ENCODE data around the gene TSTD2.

Gene TSTD2

DNA sequence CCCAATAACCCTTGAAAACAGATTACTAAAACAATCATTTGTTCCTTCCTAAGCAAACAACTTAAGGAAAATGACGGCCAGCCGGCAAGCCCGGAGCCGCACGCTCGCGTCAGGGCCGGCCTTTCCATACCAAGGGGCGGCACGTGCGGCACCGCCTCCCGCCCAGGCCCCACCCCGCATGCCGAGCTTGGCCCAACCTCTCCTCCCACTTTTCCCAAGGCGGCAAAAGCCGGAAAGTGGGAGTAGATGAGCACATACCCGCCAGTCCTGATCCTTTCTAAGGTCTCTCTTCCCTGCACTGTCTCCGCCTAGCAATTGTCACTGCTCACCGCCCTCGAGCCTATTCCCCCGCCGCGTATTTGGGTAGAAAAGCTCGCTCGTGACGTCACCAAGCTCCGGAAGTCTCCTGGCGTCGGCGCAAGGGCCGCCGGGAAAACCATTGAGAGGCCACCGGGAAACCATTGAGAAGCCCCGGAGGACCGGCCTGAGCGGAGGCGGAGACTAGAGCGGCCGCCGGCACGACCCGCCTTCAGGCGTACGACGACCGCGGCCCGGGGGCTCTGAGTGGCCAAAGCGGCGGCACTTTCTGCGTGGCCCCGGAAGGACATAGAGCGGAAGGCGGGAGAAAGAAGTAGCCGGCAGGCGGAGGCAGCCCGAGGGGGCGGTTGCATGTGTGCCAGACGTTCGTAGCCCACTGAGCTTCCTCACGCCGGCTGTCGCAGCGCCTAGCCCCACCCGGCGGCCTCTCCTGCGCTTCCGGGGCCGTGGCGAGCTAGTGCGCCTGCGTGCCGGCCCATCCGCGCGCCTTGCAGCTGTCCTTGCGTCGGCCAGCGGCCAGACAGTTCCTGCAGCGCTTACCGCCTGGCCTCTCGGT, at the start of gene TSTD2, which contains the start of gene NCBP1:
TSTD2 (minus strand) TSS at position 384 of the 874 bp plus-strand sequence. CDS start 5,806 bp downstream, outside the sequence.
NCBP1 (plus strand) TSS at position 837 of the 874 bp plus-strand sequence. CDS start 61 bp downstream, outside the sequence.
- DNase-seq (ENCODE audit: low spot score) = peak; percentile 89

DNA sequence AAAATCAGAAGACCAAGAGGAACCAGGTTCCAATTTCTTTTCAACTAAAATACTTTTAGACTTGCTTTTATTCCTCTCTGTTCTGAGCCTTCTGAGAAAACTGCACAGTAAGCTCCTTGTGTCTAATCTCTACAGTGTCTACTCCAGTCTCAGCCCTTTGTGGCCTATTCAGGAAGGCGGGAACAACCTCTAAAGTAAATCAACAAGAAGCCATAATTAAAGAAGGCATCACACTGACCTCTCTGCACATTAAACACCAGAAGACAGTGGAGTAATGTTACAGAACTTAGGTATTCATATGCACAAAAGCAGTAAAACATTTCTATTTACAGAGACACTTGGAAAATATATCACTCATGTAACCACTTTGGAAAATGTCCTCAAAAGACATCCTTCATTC, 49.1 kb upstream of the TSTD2 start:
- no peak for DNase-seq (ENCODE audit: low spot score)

DNA sequence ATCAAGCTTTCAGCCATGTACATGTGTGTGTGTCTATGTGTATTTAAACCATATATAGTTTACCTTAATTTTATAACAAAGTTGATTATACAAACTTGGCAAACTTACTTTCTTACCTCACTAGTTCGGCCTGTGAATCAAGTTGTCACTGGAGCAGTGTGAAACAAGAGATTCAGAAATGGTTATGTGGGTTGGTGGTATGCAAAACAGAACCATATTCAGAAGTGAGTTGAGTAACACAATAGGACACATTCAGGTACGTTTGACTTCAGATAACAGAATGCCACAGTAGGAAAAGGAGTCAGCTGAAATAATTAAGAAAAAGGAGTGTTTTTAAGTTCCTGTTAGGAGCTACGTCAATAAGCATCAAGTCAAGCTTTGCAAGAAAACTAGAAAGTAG, 42.5 kb upstream of the TSTD2 start:
- DNase-seq (ENCODE audit: low spot score) = no peak

DNA sequence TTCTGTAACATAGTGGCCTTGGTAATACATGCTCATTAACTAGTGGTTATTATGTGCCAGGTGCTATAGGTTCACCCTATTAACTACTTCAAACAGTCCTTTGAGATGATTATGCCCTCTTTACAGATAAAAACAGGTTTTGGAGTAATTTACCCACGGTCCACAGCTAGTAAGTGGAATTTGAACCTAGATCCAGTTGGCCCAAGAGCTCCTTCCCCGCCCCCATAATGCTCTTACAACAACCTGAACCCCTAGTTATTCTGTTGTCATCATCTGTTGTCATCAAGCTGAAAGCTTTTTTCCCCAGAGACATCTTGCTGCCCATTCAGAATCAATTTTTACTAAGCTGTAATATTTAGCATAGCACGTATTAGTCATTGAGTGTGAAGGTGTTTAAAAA, 40.8 kb upstream of the TSTD2 start:
- no peak for DNase-seq (ENCODE audit: low spot score)

DNA sequence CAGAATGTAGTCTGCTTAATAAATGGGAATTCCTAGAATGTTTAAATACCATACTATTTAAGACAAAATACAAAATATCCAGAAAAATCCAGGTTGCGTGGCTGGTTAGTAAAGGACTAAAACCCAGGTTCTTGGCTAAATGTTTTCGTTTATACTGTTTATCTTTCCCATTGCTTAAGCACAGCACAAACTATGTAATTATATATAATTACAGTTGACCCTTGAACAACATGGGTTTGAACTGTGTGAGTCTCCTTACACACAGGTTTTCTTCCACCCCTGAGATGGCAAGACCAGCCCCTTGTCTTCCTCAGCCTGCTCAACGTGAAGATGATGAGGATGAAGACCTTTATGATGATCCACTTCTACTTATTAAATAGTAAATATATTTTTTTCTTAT, 39.2 kb upstream of the TSTD2 start:
- DNase-seq (ENCODE audit: low spot score) = no peak

DNA sequence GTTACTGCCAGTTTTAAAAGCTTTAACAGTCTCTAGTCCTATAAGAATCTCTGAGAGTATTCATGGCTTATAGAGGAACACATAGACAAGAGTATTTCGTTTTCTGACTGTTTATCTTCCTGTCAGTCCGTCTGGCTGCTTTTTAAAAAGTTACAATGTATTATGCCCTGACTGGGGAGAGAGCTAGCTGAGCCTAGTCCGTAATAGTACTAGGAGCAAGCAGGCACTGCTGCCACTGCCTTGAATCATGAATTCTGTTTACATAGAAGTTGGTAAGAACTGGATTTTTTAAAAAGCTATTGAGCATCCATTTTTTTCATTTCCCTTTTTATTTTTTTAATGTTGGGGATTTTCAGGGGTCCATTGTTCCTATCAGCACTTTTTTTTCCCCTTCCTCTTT, 37.4 kb upstream of the TSTD2 start:
- no peak for DNase-seq (ENCODE audit: low spot score)

DNA sequence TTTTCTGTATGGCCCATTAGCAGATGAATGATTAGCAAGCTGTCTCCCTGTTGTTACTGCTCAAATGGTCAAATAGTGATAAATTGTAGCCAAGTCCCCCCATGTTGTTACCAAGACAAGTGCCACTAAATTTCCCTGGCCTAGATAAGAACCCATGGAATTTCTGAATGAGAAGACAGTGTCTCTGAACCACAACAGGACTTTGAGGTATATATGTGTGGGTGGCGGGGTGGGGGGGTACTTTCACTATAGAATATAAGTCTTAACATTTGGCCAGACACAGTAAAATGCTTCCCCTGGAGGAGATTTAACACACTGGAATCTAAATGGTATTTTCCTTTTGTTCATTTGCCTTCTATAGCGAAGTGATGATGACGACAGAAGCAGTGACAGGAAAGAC, 35.3 kb upstream of the TSTD2 start:
- DNase-seq (ENCODE audit: low spot score) = no peak

DNA sequence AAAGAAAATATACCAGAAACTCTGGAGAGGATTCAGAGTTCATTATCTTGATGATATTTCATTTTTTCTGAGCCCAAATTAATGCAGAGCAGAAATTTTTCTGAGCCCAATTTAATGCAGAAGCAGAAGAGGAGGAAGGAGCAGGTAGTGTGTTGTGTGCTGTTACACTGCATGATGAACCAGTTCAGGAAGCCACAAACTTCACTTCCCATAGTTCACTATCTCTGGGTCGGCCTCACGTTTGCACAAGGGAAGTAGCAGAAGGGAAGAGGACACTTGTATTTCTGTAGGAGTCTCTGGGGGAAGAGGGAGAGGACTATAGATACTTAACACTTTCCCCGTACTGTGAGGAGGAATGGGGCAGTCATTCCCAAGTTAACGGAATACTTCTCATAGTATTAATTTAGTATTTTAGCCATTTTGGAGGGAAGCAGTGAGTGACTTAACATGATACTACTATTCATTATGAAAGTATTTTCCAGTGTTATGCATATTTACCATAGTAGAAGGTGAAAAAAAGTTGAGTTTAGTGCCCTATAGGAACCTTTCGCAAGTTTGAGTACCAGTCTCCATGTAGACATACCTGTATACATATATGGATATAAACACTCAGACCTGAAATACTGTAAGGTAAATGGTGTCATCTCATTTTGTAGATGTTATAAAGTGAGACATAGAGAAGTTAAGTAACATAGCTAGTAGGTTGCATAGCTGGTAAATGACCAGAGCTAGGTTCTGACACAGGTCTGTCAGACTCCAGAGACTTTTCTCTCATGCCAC, 33.9 kb upstream of the TSTD2 start:
- DNase-seq (ENCODE audit: low spot score) = no peak

DNA sequence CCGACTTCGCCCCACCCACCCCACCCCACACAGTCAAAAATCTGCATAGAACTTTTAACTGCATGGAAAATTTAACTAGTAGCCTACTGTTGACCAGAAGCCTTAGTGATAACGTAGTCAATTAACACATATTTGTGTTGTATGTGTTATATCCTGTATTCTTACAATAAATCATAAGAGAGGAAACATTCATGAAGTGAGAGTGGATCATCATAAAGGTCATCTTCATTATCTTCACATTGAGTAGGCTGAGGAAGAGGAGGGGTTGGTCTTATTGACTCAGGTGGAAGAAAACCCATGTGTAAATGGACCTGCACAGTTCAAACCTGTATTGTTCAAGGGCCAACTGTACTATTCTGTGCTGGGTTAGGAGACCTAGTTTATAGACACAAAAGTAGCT, 32.6 kb upstream of the TSTD2 start:
- DNase-seq (ENCODE audit: low spot score) = no peak

DNA sequence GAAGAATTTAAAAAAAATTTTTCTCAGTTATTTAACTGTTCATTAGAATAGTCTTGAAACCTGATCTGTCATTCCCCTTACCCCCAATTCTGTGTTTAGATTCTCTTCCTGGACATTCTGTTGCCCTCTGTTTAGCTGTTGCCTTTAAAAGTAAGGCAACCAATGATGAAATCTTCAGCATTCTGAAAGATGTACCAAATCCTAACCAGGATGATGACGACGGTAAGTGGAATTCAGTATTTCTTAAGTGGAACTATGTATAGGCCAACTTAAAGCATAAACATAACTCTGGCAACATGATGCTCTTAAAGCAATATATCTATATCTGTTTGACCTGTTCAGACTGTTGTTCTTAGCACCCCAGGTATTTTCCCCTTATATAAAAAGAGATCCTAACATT, 27.7 kb upstream of the TSTD2 start:
- no peak for DNase-seq (ENCODE audit: low spot score)

DNA sequence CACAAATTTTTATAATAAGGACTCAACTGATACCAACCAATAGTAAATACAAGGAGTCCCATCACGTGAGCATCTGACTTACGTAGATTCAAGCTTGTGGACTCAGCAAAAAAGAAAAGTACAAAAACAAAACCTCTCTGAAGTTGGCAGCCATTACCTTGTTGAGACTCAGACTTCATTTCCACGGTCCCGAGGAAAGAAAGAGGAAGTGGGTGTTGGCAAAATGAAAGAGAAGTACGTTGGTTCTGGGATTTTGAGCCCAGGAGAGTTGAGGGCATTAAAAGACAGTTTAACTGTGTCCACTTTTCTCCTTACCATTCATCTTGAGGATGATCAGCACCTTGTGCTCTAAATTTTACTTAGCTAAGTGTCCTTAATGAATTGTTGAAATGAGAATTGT, 27.2 kb upstream of the TSTD2 start:
- no peak for DNase-seq (ENCODE audit: low spot score)

DNA sequence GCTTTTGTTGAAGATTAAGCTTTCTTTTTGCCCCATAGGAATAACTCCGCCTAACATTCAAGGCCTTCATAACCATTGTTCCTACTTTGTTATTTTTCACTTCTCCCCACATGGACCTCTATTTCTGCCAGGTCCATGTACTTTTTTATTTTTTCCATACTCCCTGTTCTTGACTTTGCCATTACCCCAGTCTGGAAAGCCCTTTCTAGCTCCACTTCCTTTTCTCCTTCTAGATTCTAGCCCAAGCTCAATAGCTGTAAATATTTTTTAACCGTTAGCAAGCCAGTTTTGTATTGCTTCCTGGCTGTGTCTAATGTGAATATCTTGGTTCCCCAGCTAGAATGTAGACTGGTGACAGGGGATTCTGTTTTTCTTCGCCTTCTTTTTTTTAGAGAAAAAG, 26.6 kb upstream of the TSTD2 start:
- DNase-seq (ENCODE audit: low spot score) = no peak

DNA sequence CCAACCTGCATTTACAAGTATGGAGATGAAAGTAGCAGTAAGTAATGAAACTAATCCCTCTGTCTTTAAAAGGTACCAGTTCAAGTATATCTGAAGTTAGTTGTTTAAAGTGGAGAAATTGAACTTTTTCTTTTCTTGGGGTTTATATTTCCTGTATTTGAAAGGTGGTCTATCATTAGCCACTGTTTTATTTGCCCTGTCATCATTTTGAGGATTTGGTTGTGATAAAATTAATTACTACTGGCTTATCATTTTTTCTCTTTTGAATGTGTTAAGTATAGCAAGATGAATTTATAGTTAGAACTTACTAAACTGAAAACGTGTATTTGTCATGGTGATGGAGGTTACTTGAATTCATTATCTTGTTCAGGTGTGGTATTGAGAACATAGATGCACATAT, 25.5 kb upstream of the TSTD2 start:
- DNase-seq (ENCODE audit: low spot score) = no peak

DNA sequence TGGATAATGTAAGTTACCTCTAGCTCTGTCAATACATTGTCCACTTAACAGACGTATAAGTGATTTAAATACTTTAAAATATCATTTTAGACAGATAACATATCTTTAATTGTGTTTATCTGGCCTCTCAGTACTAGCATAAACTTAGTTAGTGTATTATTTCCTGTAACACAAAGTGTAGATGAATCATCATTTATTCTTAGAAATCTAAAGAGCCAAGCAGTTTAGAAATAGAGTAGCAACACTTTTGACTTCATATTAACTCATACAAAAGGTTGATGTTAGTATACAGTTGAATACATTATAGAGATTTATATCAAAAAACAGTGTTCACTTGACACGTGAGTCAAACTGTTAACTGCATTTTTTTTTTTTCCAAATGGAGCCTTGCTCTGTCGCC, 18.5 kb upstream of the TSTD2 start:
- DNase-seq (ENCODE audit: low spot score) = no peak

DNA sequence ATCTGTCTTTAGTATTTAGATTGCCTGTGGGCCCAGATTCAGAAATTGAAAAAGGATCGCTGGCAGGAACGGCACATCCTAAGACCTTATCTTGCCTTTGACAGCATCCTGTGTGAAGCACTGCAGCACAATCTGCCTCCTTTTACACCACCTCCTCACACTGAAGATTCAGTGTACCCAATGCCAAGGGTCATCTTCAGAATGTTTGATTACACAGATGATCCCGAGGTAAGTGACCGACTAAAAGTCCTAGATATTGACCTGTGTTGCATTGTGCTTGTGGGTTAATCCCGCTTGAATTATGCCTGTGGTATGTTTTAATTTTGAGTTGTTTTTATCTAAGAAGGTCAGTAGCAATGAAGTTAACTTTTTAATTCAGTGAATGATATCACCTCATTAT, 14.8 kb upstream of the TSTD2 start:
- DNase-seq (ENCODE audit: low spot score) = no peak

DNA sequence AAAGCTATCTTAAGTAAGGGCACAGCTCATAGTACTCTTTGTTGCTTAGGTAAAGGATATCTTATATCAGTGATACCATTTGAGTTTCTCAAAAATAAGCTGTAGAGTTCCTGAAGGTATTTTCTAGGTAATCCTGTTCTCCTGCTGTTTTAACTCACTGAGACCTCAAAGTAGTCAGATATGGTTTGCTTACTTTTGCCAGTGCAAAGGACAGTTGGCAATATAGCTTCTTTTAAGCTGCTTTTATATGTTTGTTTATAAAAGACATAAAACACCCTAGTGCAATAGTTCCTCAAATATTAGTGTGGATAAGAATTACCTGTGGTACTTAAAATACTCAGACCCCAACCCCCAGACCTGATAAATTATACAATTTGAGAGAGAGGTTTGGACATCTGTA, 12.6 kb upstream of the TSTD2 start:
- DNase-seq (ENCODE audit: low spot score) = no peak

DNA sequence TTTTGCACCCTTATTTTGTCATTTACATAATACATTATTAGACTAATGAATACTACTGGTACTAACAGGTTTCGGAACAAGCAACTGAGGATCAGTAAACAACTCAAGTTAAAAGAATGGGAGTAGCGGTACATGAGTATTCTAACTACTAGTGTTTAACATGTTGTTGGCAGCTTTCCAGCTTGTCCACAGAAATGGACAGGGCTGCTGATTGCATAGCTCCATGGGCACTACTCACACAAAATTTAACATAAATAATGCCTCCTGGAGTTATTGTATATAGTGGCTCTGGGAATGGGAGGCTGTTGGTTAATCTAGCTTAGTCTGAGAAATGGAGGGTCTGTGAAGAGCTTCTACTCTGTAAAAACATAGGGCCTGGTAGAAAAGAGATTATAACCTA, 7.2 kb upstream of the TSTD2 start:
- DNase-seq (ENCODE audit: low spot score) = no peak

DNA sequence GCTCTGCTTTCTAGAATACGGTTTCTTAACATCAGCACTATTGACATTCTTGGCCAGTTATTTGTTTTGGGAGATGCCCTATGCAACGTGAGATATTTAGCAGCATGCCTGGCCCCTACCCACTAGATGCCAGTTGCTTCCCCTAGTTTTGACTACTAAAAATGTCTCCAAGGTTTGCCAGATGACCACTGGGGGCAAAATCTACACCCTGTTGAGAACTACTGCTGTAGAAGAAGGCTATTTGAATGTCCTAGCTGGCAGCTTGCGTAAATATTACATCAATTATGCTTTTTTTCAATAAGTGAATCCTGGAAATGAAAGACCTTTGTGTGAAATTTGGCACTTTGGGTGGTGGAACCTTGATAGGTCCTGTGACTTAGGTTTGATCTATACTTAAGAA, 5.5 kb upstream of the TSTD2 start:
- DNase-seq (ENCODE audit: low spot score) = no peak

DNA sequence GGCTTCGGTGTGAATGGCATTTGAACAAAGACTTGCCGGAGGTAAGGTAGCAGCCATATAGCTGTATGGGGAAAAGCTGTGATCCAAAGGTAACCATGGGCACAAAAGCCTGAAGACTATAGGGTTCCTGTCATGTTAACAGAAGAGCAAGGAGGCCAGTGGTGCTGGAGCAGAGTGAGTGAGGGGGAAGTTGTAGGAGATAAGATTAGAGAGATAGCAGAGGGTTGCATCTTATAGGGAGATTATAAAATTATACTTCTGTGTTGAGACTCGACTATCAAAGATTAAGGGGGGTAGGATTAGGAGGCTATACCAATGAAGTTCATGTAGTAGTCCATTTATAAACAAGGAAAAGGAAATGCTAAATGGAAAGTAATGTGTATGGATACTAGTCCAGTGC, 3.7 kb upstream of the TSTD2 start:
- no peak for DNase-seq (ENCODE audit: low spot score)

DNA sequence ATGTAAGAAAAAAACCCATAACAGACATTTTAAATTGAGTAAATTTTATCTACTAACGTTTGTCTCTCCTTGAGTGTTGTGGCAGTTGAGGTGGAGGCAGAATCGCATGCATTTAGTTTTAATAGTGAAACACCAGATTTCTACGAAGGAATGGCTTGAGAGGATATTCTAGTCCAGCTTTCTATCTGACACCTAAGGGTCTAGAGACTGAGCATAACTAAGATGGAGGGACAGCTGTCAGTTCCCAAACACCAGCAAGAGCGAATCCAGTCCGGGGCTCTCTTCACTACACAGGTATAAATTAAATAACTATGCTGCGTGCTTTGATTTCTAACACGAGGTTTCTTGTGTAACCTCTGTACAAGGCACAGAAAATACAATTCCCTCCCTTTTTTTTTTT, 1.9 kb upstream of the TSTD2 start:
- no peak for DNase-seq (ENCODE audit: low spot score)

DNA sequence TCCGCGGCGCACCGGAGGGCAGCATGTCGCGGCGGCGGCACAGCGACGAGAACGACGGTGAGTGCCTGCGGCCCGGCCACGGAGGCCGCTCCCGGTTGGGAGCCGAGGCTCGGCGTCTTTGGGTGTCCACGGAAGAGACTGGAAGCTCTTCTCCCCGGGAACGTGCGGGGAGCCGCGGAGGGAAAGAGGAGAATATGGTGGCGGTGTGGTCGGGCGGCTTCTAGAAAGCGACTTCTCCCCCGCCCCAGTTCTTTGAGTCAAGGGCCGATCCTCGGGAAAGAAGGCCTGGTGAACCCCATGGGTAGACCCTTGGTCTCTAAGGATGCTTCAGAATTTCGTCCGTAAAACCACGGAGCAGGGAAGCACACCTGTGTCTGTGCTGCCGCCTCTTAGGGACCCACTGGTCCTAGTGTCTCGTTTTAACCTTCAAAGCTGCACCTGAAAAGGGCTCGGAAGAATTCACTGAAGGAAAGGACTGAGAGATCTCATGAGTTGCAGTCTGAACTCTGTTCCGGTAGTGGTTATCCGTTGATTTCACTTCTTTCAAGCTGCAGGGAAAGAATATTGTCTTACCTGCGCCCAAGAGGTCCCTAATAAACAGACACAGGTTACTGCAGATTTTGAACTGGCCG, 807 bp upstream of the TSTD2 start:
- no peak for DNase-seq (ENCODE audit: low spot score)

DNA sequence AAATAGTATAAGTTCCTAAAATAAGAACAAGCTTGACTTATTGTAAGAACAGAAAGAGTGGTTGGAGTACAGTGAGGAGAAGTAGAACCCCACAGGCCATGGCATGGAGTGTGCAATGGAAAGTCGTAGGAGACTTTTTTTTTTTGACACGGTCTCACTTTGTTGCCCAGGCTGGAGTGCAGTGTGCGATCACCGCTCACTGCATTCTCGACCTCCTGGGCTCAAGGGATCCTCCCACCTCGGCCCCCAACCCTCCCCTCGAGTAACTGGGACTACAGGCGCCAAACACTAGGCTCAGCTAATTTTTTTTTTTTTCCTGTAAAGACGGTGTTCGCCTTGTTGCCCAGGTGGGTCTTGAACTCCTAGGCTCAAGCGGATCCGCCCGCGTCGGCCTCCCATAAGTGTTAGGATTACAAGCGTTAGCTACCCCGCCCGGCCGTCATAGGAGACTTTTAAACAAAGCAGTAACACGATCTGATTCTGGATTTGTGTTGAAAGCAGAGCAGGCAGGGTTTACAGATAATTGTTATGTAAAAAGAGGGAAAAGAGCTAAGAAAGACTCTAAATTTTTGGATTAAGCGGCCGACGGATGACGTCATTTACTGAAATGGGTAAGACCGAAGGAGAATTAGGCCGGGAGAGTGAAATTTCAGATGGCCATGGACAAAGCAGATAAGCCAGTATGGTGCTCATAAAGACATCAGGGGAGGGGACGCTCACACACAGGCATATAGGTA, 752 bp downstream of the TSTD2 start:
- no peak for DNase-seq (ENCODE audit: low spot score)

Data from hepatic stellate cell (primary cell).